Erythroblast (primary cell): ENCODE measurements around the gene MALL.

Source experiments
- GATA1 ChIP-seq: IDR thresholded peaks from 2 replicates; pipeline ENCODE4 v1.6.1; 2011; ENCODE audit warnings: low read depth, mild to moderate bottlenecking, control low read depth, low read length, moderate library complexity
- POLR2A ChIP-seq: IDR thresholded peaks from 2 replicates; pipeline ENCODE4 v1.6.1; 2011; ENCODE audit warnings: mild to moderate bottlenecking, low read length

DNA sequence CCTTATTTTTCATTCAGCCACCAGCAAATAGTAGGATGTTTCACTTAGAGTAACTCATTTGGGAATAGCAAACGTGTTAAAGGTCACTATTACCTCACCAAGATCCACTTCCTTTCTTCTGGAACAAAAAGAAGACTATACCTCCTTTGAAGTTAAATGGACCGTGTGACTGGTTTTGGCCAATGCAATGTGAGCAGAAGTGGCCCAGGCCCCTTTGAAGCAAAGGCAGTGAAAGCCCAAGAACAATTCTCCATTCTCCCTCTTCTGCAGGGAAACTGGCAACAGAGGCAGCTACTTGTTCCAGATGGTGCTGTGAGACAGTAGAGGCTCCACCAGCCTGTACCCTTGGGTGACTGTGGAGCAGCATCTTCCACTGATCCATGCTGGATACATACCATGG, 11.3 kb upstream of the MALL start:
- TF ChIP-seq POLR2A (no peak), GATA1 (no peak)
